Medulla oblongata (tissue), 1 donor: ENCODE measurements around the gene APC2.
A peak's percentile ranks its signal among the peaks of the same experiment; 100 is the strongest.

Experiments
- DNase-seq: peaks from one replicate; pipeline ENCODE4 v3.0.0-alpha.2; 2015; ENCODE audit errors: extremely low spot score

The APC2 gene

DNA sequence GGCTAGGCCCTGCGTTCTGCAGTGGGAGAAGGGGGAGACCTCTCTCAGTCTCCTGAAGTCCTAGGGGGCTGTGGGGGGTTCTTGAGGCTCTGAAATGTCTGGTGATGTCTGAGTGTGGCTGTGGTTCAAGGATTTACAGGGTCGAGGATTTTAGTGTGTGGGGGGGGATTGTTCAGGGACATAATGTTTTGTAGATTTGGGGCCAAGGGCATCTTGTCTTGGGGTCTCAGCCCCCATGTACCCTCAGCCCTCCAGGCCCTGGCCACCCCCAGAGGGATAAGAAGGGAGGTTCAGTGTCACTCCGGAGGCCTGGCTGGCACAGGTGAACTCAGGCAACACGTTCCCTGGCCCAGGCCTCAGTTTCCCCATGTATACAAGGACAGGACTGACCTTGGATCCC, 2.4 kb upstream of the APC2 start:
- DNase-seq, result no peak

DNA sequence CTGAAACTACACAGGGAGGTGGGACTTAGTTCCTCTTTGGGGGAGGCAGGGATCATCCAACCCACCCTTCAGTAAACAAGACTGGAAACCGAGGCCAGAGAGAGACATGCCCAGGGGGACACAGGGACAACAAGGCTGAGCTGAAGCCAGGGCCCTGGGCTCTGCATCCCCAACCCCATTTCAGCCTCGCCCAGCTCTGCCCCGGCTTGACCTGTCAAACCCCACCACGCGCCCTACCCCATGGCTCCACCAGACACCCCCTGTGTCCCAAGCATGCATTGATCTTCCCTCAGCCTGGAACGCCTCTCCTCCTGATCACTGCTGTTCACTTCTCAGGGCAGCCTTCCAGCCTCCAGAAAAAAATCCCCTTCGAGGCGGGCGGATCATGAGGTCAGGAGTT, 2.0 kb upstream of the APC2 start:
- no peak for DNase-seq

- peak; percentile 77 for DNase-seq
Measured at GRCh38 chr19:1450735-1451731, 1.1 kb downstream of the APC2 start.

DNA sequence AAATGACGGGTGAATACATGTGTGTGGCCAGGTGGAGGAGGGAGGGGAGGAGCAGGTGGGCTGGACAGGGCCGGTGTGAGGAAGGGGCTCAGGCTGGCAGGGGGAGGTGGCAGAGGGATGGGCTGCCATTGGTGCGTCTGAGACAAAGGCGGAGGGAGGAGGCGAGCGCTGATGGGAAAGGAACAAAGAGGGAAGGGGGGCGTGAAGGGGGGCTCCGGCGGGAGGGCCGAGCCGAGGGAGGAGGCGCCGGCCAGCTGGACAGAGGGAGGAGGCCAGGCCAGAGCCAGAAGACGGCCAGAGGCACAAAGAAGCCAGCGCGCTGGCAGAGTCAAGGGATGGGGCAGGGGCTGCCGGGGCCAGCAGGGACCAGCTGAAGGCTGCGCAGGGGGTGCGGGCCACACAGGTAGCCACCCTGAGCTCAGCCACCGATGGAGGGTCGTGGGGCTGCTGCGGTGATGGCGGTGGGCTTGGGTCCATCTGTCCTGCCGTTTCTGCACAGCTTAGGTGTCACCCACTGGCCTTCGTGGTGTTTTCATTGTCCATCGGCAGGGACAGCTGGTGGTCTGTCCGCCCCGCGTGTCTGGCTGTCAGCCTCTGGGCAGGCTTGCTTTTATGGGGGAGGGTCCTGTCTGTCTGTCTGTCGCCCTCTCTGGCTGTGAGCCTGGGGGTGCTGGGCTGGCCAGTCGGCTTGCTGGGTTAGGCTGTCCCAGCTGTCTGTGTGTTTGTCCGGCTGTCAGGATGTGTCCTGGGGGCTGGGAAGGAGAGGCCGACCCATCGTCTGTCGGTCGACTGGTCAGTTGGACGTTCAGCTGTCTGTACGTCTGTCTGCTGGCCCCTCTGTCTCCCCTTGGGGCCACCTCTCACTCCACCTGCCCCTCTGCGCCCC, 2.2 kb downstream of the APC2 start:
- DNase-seq, result peak; percentile 87

DNA sequence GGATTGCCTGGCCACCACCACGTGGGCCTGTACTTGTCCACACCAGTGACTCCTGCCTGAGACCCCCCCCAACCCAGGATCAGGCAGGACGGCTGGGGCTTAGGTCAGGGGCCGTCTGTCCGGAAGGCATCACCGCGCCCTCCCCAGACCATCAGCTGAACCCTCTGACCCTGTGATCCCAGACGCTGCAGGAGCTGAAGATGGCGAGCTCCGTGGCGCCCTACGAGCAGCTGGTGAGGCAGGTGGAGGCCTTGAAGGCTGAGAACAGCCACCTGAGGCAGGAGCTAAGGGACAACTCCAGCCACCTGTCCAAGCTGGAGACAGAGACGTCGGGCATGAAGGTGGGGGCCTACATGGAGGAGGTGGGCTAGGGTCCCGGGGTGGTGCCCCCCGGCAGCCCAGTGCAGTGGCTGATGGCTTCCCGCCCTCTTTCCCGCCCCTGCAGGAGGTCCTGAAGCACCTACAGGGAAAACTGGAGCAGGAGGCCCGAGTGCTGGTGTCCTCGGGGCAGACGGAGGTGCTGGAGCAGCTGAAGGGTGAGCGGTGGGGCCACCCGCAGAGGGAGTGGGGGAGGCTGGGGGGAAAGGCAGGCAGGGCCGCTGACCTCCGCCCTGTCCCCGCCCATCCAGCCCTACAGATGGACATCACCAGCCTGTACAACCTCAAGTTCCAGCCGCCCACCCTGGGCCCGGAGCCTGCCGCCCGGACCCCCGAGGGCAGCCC, 3.0 kb downstream of the APC2 start:
- DNase-seq, result no peak

DNA sequence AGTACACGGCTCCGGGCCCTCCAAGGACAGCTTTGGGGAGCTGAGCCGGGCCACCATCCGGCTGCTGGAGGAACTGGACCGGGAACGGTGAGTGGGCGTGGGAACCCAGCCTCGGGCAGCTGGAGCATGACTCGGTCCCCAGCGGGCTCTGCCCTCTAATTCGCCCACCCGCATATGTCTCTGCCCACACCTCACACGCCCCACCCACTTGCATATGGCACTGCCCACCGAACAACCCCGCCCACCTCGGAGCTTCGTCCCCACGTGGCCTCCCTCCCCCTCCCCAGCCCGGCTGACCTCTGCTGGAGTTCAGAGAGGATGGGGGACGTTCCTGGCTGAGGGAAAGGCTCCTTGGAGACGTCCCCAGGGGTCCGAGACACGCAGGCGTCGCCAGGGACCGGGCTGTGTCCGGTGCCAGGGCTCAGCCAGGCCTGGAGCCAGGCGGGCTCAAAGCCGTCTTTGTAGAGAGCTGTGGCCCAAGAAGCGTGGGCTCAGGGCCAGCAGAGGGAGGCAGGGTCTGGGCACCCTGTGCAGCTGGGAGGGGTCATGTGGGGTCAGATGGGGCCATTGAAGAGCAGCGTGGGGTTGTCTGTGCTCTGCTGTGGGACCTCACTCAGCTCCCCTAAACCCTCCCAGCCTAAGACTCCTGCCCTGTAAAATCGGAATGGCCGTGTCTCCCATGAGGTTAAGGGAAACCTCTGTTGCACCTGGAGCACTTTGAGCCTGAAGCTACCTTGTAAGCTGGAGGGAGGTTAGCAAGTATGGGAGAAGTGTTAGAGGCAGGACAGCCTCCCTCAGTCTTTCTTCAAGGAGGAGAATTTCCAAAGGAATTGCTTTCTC, 3.8 kb downstream of the APC2 start:
- DNase-seq, result peak; percentile 98

- no peak for DNase-seq
Measured at GRCh38 chr19:1455002-1455335, 5.0 kb downstream of the APC2 start.

- peak; percentile 58 for DNase-seq
Measured at GRCh38 chr19:1455336-1456120, 5.6 kb downstream of the APC2 start.

GRCh38 chr19:1456121-1456900, 6.4 kb downstream of the APC2 start:
- DNase-seq, result no peak

DNA sequence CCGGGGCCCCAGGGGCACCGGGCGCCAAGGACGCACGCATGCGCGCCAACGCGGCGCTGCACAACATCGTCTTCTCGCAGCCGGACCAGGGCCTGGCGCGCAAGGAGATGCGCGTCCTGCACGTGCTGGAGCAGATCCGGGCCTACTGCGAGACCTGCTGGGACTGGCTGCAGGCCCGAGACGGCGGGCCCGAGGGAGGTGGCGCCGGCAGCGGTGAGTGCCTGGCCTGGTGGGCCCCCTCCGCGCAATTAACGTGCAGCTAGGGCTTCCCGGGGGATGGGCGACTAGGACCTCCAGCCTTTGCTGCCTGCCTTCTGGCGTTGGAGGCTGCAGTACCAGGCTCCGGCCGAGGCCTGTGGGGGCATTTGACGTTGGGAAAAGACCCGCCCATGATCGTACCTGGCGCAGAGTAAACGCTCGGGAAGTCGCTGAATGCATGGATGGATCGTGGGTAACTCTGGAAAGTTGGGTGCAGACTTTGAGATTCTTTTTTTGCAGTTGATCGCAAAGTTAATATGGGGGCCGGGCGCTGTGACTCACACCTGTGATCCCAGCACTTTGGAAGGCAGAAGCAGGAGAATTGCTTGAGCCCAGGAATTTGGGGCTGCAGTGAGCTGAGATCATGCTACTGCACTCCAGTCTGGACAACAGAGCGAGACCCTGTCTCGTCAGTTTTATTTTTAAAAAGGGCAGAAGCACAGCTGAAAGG, 7.3 kb downstream of the APC2 start:
- no peak for DNase-seq

DNA sequence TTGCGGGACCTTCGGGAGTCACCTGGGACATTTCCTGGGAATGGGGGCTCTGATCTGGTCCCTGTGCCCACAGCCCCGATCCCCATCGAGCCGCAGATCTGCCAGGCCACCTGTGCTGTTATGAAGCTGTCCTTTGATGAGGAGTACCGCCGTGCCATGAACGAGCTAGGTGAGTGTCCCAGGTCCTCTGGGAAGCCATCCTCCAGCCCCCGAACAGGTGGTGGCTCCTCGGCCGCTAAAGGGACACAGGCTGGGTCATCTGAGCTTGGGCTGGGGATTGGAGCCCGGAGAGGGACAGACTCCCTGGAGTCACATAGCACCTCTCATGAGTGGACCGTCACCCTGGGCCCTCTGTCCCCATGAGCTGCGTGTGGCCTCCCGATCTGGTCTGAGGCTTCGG, 8.0 kb downstream of the APC2 start:
- no peak for DNase-seq

- no peak for DNase-seq
Measured at GRCh38 chr19:1459479-1459878, 9.6 kb downstream of the APC2 start.

GRCh38 chr19:1460033-1460995, 10.4 kb downstream of the APC2 start:
- DNase-seq, result no peak

- DNase-seq, result no peak
Measured at GRCh38 chr19:1461862-1462261, 11.9 kb downstream of the APC2 start.

DNA sequence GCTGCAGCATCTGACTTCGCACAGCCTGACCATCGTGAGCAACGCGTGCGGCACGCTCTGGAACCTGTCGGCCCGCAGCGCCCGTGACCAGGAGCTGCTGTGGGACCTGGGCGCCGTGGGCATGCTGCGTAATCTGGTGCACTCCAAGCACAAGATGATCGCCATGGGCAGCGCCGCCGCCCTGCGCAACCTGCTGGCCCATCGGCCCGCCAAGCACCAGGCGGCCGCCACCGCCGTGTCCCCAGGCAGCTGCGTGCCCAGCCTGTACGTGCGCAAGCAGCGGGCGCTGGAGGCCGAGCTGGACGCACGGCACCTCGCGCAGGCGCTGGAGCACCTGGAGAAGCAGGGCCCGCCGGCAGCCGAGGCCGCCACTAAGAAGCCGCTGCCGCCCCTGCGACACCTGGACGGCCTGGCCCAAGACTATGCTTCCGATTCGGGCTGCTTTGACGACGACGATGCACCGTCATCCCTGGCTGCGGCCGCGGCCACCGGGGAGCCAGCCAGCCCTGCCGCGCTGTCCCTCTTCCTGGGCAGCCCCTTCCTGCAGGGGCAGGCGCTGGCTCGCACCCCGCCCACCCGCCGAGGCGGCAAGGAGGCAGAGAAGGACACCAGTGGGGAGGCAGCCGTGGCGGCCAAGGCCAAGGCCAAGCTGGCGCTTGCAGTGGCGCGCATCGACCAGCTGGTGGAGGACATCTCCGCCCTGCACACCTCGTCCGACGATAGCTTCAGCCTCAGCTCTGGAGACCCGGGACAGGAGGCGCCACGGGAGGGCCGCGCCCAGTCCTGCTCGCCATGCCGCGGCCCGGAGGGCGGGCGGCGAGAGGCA, 15.5 kb downstream of the APC2 start:
- no peak for DNase-seq

DNA sequence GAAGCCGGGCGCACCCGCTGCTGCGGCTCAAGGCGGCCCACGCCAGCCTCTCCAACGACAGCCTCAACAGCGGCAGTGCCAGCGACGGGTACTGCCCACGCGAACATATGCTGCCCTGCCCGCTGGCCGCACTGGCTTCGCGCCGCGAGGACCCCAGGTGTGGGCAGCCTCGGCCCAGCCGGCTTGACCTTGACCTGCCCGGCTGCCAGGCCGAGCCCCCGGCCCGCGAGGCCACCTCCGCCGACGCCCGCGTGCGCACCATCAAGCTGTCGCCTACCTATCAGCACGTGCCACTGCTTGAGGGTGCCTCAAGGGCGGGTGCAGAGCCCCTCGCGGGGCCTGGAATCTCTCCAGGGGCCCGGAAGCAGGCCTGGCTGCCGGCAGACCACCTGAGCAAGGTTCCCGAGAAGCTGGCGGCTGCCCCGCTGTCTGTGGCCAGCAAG, 16.1 kb downstream of the APC2 start:
- DNase-seq, result no peak
